Mesenchymal stem cell (in vitro differentiated cells and primary cell): ENCODE data around the gene LRP1B.
A peak's percentile ranks its signal among the peaks of the same experiment; 100 is the strongest.

ENCODE experiments used
- DNase-seq: peaks from one replicate; pipeline ENCODE4 v3.0.0-alpha.2; 2013
- H2AFZ ChIP-seq: one replicate; pipeline ENCODE4 v1.6.1; 2013; ENCODE audit warnings: low read depth, mild to moderate bottlenecking, control low read depth, inconsistent platforms, low read length, moderate library complexity
- H2AK5ac ChIP-seq: 2 replicates; pipeline ENCODE4 v1.6.1; 2013; ENCODE audit warnings: low read length, moderate library complexity, mild to moderate bottlenecking, inconsistent platforms; ENCODE audit not compliant: severe bottlenecking
- H2BK120ac ChIP-seq: one replicate; pipeline ENCODE4 v1.6.1; 2013; ENCODE audit warnings: low read depth, mild to moderate bottlenecking, inconsistent platforms, low read length, moderate library complexity
- H2BK12ac ChIP-seq, 2 experiments: one replicate each; pipeline ENCODE4 v1.6.1; 2013; ENCODE audit warnings: inconsistent platforms in 2 of 2, low read length in 2 of 2, mild to moderate bottlenecking in 2 of 2, moderate library complexity in 2 of 2, control low read depth in 1 of 2
- H2BK15ac ChIP-seq: one replicate; pipeline ENCODE4 v1.6.1; 2013; ENCODE audit warnings: mild to moderate bottlenecking, low read depth, inconsistent platforms; ENCODE audit not compliant: poor library complexity, severe bottlenecking
- H2BK5ac ChIP-seq: 2 replicates; pipeline ENCODE4 v1.6.1; 2013; ENCODE audit warnings: low read depth, mild to moderate bottlenecking, low read length, control low read depth, inconsistent platforms; ENCODE audit not compliant: poor library complexity, severe bottlenecking
- H3K14ac ChIP-seq, 2 experiments: one replicate each; pipeline ENCODE4 v1.6.1; 2013; ENCODE audit warnings: inconsistent platforms in 2 of 2, low read length in 2 of 2, control low read depth in 1 of 2, mild to moderate bottlenecking in 1 of 2, moderate library complexity in 1 of 2
- H3K18ac ChIP-seq, 2 experiments: one replicate each; pipeline ENCODE4 v1.6.1; 2013; ENCODE audit warnings: inconsistent platforms in 2 of 2, low read length in 2 of 2, control low read depth in 1 of 2, low read depth in 1 of 2, mild to moderate bottlenecking in 1 of 2
- H3K23ac ChIP-seq, 2 experiments: one replicate each; pipeline ENCODE4 v1.6.1; 2013; ENCODE audit warnings: inconsistent platforms in 2 of 2, low read length in 2 of 2, mild to moderate bottlenecking in 2 of 2, moderate library complexity in 2 of 2, control low read depth in 1 of 2
- H3K27ac ChIP-seq: 2 replicates; pipeline ENCODE4 v1.5.1; 2013; ENCODE audit warnings: mild to moderate bottlenecking, moderate library complexity, low read length, control low read depth, inconsistent platforms; ENCODE audit not compliant: poor library complexity, severe bottlenecking
- H3K27me3 ChIP-seq, 2 experiments: 2 replicates each; pipeline versions ENCODE4 v1.6.1 to v1.7.0; 2013; ENCODE audit warnings: low read length in 2 of 2, mild to moderate bottlenecking in 2 of 2, moderate library complexity in 2 of 2, control low read depth in 1 of 2, inconsistent platforms in 1 of 2; ENCODE audit not compliant: control insufficient read depth in 1 of 2, insufficient read depth in 1 of 2
- H3K36me3 ChIP-seq, 2 experiments: 2 replicates each; pipeline versions ENCODE4 v1.6.1 to v1.7.0; 2013; ENCODE audit warnings: low read length in 2 of 2, control low read depth in 1 of 2, inconsistent platforms in 1 of 2, low read depth in 1 of 2, mild to moderate bottlenecking in 1 of 2; ENCODE audit not compliant: insufficient read depth in 2 of 2, control insufficient read depth in 1 of 2
- H3K4ac ChIP-seq, 2 experiments: one replicate each; pipeline ENCODE4 v1.6.1; 2013; ENCODE audit warnings: inconsistent platforms in 2 of 2, low read length in 2 of 2, mild to moderate bottlenecking in 2 of 2, moderate library complexity in 2 of 2, control low read depth in 1 of 2, low read depth in 1 of 2
- H3K4me1 ChIP-seq: 2 replicates; pipeline ENCODE4 v1.6.1; 2013; ENCODE audit warnings: low read depth, low read length, control low read depth; ENCODE audit not compliant: control insufficient read depth, insufficient read depth
- H3K4me2 ChIP-seq: 2 replicates; pipeline ENCODE4 v1.6.1; 2013; ENCODE audit warnings: low read length, mild to moderate bottlenecking, inconsistent platforms; ENCODE audit not compliant: poor library complexity, severe bottlenecking
- H3K4me3 ChIP-seq, 2 experiments: 2 replicates each; pipeline versions ENCODE4 v1.5.1 to v1.7.0; 2013; ENCODE audit warnings: low read length in 2 of 2, mild to moderate bottlenecking in 2 of 2, control low read depth in 1 of 2, low read depth in 1 of 2; ENCODE audit not compliant: insufficient read depth in 1 of 2
- H3K79me1 ChIP-seq: replicated peaks from 2 replicates; pipeline ENCODE4 v1.6.1; 2013; ENCODE audit warnings: mild to moderate bottlenecking, control low read depth, low read length, inconsistent platforms; ENCODE audit not compliant: poor library complexity, severe bottlenecking
- H3K9ac ChIP-seq: 2 replicates; pipeline ENCODE4 v1.7.0; 2013; ENCODE audit warnings: mild to moderate bottlenecking, low read length, moderate library complexity
- H3K9me3 ChIP-seq: 2 replicates; pipeline ENCODE4 v1.7.0; 2013; ENCODE audit warnings: mild to moderate bottlenecking, low read length; ENCODE audit not compliant: control insufficient read depth
- H4K8ac ChIP-seq: one replicate; pipeline ENCODE4 v1.6.1; 2013; ENCODE audit warnings: inconsistent platforms, mild to moderate bottlenecking, low read length, moderate library complexity
- H4K91ac ChIP-seq: one replicate; pipeline ENCODE4 v1.6.1; 2013; ENCODE audit warnings: mild to moderate bottlenecking, low read length, inconsistent platforms
- WGBS: methylation state at CpG from one replicate; pipeline ENCODE4 v1.1.7; 2013; ENCODE audit warnings: mixed read lengths; 5-methylcytosine and 5-hydroxymethylcytosine counted together

The LRP1B gene

DNA sequence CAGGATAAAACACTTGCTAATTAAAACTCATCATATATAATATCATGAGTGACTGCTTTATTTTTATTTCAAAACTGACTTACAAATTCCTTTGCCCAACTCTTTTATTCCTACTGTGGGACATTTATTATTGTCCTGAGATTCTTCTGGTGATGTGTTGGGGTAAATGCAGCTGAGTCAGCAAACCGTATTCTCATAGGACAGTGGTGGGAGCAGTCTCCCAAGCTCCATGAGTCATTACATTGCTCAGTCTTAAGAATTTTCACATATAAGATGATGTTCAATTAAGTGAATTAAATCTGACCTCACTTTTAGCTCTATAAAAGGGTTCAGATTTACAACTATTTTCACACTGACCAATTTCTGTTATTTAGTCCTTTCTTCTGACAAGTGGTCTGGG lies 1530.7 kb downstream of the LRP1B start:
- Histone ChIP-seq H3K4me1 (no peaks in the 10 kb centered on the region), H3K4ac (no peak overlapping the region), H3K18ac (no peak overlapping the region), H3K14ac (no peak overlapping the region), H3K79me1 (no peaks in the 10 kb centered on the region), H2BK5ac (no peak overlapping the region), H2AFZ (no peak overlapping the region), H2AK5ac (no peak overlapping the region), H3K36me3 (no peaks in the 10 kb centered on the region), H4K91ac (no peak overlapping the region), H3K9me3 (no peaks in the 10 kb centered on the region), H3K9ac (no peak overlapping the region), H3K4me3 (no peak overlapping the region), H2BK120ac (no peak overlapping the region), H2BK15ac (no peak overlapping the region), H3K23ac (no peak overlapping the region), H3K4me2 (no peak overlapping the region), H4K8ac (no peak overlapping the region), H2BK12ac (no peak overlapping the region), H3K27me3 (no peaks in the 10 kb centered on the region), H3K27ac (no peak overlapping the region)
- WGBS: 20% methylated on average over 1 of the region's 1 CpG
- DNase-seq: peak; percentile 47

DNA sequence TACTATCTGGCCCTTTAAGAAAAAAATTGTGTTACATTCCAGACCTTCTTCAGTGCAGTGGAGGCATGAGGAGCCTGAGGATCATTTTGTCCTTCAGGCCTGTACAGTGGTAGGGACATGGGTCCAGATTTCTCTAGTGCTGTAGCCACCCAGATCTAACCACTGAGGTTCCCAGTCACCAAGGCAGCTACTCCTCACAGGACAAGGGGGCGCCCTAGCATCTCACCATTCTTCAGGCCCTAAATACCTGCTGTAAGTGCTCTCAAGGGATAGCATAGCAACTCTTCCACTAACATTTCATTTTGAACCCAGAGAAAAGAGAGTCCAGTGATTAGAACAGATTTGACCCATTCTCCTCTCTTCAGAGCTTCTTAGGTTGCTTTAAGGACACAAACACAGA lies 1533.0 kb downstream of the LRP1B start:
- no peaks in the 10 kb centered on the region for H3K27me3 ChIP-seq
- DNase-seq: no peak
- 84% methylated on average over 1 of the region's 1 CpG for WGBS
- no peaks in the 10 kb centered on the region for H3K4me1 ChIP-seq
- no peak overlapping the region for H2BK12ac ChIP-seq
- no peak overlapping the region for H3K9ac ChIP-seq
- no peaks in the 10 kb centered on the region for H3K79me1 ChIP-seq
- no peak overlapping the region for H3K4me2 ChIP-seq
- no peaks in the 10 kb centered on the region for H3K9me3 ChIP-seq
- no peak overlapping the region for H2AFZ ChIP-seq
- H2AK5ac ChIP-seq: no peak overlapping the region
- no peak overlapping the region for H2BK15ac ChIP-seq
- no peak overlapping the region for H3K14ac ChIP-seq
- H2BK5ac ChIP-seq: no peak overlapping the region
- H3K36me3 ChIP-seq: no peaks in the 10 kb centered on the region
- peak overlapping the region; percentile 12 for H4K8ac ChIP-seq
- no peak overlapping the region for H3K18ac ChIP-seq
- no peak overlapping the region for H2BK120ac ChIP-seq
- H4K91ac ChIP-seq: no peak overlapping the region
- H3K27ac ChIP-seq: no peak overlapping the region
- H3K4me3 ChIP-seq: no peak overlapping the region
- H3K4ac ChIP-seq: no peak overlapping the region
- no peak overlapping the region for H3K23ac ChIP-seq

DNA sequence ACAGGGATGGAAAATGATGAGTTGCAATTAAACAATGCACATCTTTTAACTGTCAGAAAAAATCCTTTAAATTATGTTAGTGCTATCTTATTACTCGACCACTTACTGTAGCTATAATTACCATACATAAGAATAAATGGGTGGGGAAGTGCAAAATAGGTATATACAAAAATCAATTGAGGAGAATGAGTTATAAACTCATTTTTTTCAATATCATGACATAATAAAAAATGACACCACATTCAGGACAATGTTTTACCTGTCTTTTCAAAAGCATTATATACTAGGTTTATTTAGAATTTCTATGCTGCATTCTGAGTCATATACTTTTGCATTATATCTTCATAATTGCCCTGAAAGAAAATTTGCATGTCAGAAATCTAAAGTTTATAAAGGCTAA lies 1533.6 kb downstream of the LRP1B start:
- no peak overlapping the region for H2BK15ac ChIP-seq
- no peaks in the 10 kb centered on the region for H3K79me1 ChIP-seq
- no peak for DNase-seq
- H3K14ac ChIP-seq: no peak overlapping the region
- no peak overlapping the region for H3K27ac ChIP-seq
- H2BK12ac ChIP-seq: no peak overlapping the region
- no peak overlapping the region for H2BK5ac ChIP-seq
- no peak overlapping the region for H4K91ac ChIP-seq
- H4K8ac ChIP-seq: no peak overlapping the region
- no peak overlapping the region for H3K4ac ChIP-seq
- WGBS: no CpG with 5 or more reads among the region's 1 CpG
- H2BK120ac ChIP-seq: no peak overlapping the region
- no peaks in the 10 kb centered on the region for H3K36me3 ChIP-seq
- H3K4me2 ChIP-seq: no peak overlapping the region
- no peaks in the 10 kb centered on the region for H3K4me1 ChIP-seq
- no peak overlapping the region for H3K18ac ChIP-seq
- no peak overlapping the region for H3K4me3 ChIP-seq
- no peak overlapping the region for H2AK5ac ChIP-seq
- no peaks in the 10 kb centered on the region for H3K27me3 ChIP-seq
- no peak overlapping the region for H2AFZ ChIP-seq
- H3K9ac ChIP-seq: no peak overlapping the region
- H3K23ac ChIP-seq: no peak overlapping the region
- no peaks in the 10 kb centered on the region for H3K9me3 ChIP-seq

DNA sequence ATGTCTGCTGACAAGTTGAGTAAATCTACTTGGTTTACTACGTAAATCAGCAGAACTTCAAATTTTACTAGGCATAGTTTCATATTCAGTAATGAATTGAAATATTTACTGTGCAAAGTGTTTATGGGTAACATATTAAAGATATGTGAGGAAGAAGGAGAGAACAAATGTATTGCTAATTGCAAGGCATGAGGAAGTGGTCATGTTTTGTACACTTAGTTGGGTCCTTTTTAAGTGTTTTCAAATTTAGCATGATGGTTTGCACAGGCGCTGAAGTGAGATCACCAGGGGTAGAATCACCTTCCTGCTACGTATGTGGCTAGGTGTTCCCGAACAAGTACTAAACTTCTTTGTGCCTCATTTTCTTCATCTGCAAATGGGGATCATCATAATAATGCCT lies 1534.4 kb downstream of the LRP1B start:
- no peak overlapping the region for H2AK5ac ChIP-seq
- WGBS: 100% methylated on average over 2 of the region's 4 CpGs
- no peak overlapping the region for H2BK5ac ChIP-seq

More for the DNA sequence above, 1534.4 kb downstream of the LRP1B start:
- H3K4ac ChIP-seq: no peak overlapping the region
- H3K14ac ChIP-seq: no peak overlapping the region
- no peak overlapping the region for H3K4me3 ChIP-seq
- no peak overlapping the region for H2BK120ac ChIP-seq
- no peaks in the 10 kb centered on the region for H3K4me1 ChIP-seq
- no peaks in the 10 kb centered on the region for H3K79me1 ChIP-seq
- no peak for DNase-seq
- no peak overlapping the region for H4K8ac ChIP-seq
- H3K23ac ChIP-seq: no peak overlapping the region
- H3K27me3 ChIP-seq: no peaks in the 10 kb centered on the region
- H3K18ac ChIP-seq: no peak overlapping the region
- no peak overlapping the region for H2BK12ac ChIP-seq
- H2AFZ ChIP-seq: no peak overlapping the region
- no peak overlapping the region for H4K91ac ChIP-seq
- H3K9me3 ChIP-seq: no peaks in the 10 kb centered on the region
- no peak overlapping the region for H2BK15ac ChIP-seq
- no peak overlapping the region for H3K4me2 ChIP-seq
- H3K36me3 ChIP-seq: no peaks in the 10 kb centered on the region
- no peak overlapping the region for H3K9ac ChIP-seq
- no peak overlapping the region for H3K27ac ChIP-seq
